Measurements from ENCODE around the gene CARD9.

- TF ChIP-seq CTCF (IDR thresholded peaks at IDR 0.05 in 8 of 11, conservative IDR thresholded peaks at IDR 0.05 in 3 of 11) (no peak), POLR2AphosphoS5 (IDR thresholded peaks at IDR 0.05) (no peak)
Observed at GRCh38 chr9:136402067-136402466, 28.6 kb upstream of the CARD9 start.
